Measurements from ENCODE around the gene TTBK1. TPM values are rescaled to one million over a fixed set of nuclear protein-coding genes. Genes with fewer than 3 reads are reported as not detected.

TTBK1 gene
- total RNA-seq, 1 donor from 2014 or later = 0.15 TPM

- intact Hi-C loops (cut with micrococcal nuclease) = no loop called here
- no peak for ATAC-seq
- no peak for DNase-seq
Observed at GRCh38 chr6:43248101-43248500, 4.8 kb downstream of the TTBK1 start.

- intact Hi-C loops (cut with micrococcal nuclease) = no loop called here
- DNase-seq (no peak), ATAC-seq (no peak)
Observed at GRCh38 chr6:43248791-43249190, 5.5 kb downstream of the TTBK1 start.

- DNase-seq = no peak
- intact Hi-C loops (cut with micrococcal nuclease) = no loop called here
- ATAC-seq = no peak
Observed at GRCh38 chr6:43250992-43251373, 7.7 kb downstream of the TTBK1 start.

- no peak for ATAC-seq
- DNase-seq = no peak
- intact Hi-C loops (cut with micrococcal nuclease) = no loop called here
Observed at GRCh38 chr6:43253401-43253800, 10.1 kb downstream of the TTBK1 start.

- no peak for ATAC-seq
- intact Hi-C loops (cut with micrococcal nuclease) = no loop called here
- DNase-seq = no peak
Observed at GRCh38 chr6:43254138-43254817, 11.0 kb downstream of the TTBK1 start.

- intact Hi-C loops (cut with micrococcal nuclease) = no loop called here
- DNase-seq (no peak), ATAC-seq (no peak)
Observed at GRCh38 chr6:43254846-43255245, 11.6 kb downstream of the TTBK1 start.

- intact Hi-C loops (cut with micrococcal nuclease) = no loop called here
- no peak for ATAC-seq
- DNase-seq = no peak
Observed at GRCh38 chr6:43255408-43256054, 12.2 kb downstream of the TTBK1 start.

- intact Hi-C loops (cut with micrococcal nuclease) = no loop called here
- DNase-seq (no peak), ATAC-seq (no peak)
Observed at GRCh38 chr6:43256670-43257366, 13.5 kb downstream of the TTBK1 start.

- intact Hi-C loops (cut with micrococcal nuclease) = no loop called here
- ATAC-seq = no peak
- DNase-seq = no peak
Observed at GRCh38 chr6:43257367-43258145, 14.3 kb downstream of the TTBK1 start.

- intact Hi-C loops (cut with micrococcal nuclease) = no loop called here
- ATAC-seq = no peak
Observed at GRCh38 chr6:43258180-43258579, 14.9 kb downstream of the TTBK1 start.

GRCh38 chr6:43258807-43259686 lies 15.8 kb downstream of the TTBK1 start:
- no peak for DNase-seq
- intact Hi-C loops (cut with micrococcal nuclease) = no loop called here
- ATAC-seq = no peak

More at GRCh38 chr6:43258180-43258579, 14.9 kb downstream of the TTBK1 start:
- DNase-seq = no peak

- no peak for ATAC-seq
- intact Hi-C loops (cut with micrococcal nuclease) = loop anchor here (5.0 kb wide), 1 partner anchor 77 kb away; no protein-coding TSS in a partner anchor
- no peak for DNase-seq
Observed at GRCh38 chr6:43260791-43261190, 17.5 kb downstream of the TTBK1 start.

- intact Hi-C loops (cut with micrococcal nuclease) = loop anchor here (5.0 kb wide), 1 partner anchor 76 kb away; no protein-coding TSS in a partner anchor
- DNase-seq (no peak), ATAC-seq (no peak)
Observed at GRCh38 chr6:43261198-43261597, 17.9 kb downstream of the TTBK1 start.

- intact Hi-C loops (cut with micrococcal nuclease) = loop anchor here (5.0 kb wide), 1 partner anchor 75 kb away; no protein-coding TSS in a partner anchor
- ATAC-seq (no peak), DNase-seq (no peak)
Observed at GRCh38 chr6:43262000-43262779, 18.9 kb downstream of the TTBK1 start.

GRCh38 chr6:43262780-43263313 lies 19.6 kb downstream of the TTBK1 start:
- no peak for DNase-seq
- intact Hi-C loops (cut with micrococcal nuclease) = loop anchor here (5.0 kb wide), 1 partner anchor 74 kb away; no protein-coding TSS in a partner anchor
- ATAC-seq = no peak

GRCh38 chr6:43263314-43264178 lies 20.3 kb downstream of the TTBK1 start:
- intact Hi-C loops (cut with micrococcal nuclease) = loop anchor here (5.0 kb wide), 1 partner anchor 74 kb away; no protein-coding TSS in a partner anchor
- ATAC-seq = peak; percentile 79
- DNase-seq = peak; percentile 81
